RWPE1 (cell line): ENCODE results near the gene GALR1.

Source experiments
- CTCF ChIA-PET: fragments of 350-600 bp; sonication (Branson Sonifier 250); formaldehyde crosslinking; extraction: SDS; loops from one replicate; lab custom pipeline; 2021; lab: Yijun Ruan, JAX
- POLR2A ChIA-PET: fragments of 400-600 bp; formaldehyde crosslinking; extraction: SDS; loops from one replicate; lab custom pipeline; 2020; ENCODE audit warnings: antibody characterized with exemption; ENCODE audit not compliant: low non-redundant PET; lab: Yijun Ruan, JAX
- DNase-seq: peaks from one replicate; pipeline ENCODE4 v3.0.0; 2012; ENCODE audit warnings: low spot score
- H3K27ac ChIP-seq: fragments of 450-650 bp; 2 replicates; pipeline ENCODE4 v1.5.1; 2017
- CTCF ChIP-seq: fragments of 450-650 bp; conservative IDR thresholded peaks from 2 replicates; pipeline ENCODE4 v1.5.1; 2017; ENCODE audit warnings: low read depth, mild to moderate bottlenecking

Gene GALR1

DNA sequence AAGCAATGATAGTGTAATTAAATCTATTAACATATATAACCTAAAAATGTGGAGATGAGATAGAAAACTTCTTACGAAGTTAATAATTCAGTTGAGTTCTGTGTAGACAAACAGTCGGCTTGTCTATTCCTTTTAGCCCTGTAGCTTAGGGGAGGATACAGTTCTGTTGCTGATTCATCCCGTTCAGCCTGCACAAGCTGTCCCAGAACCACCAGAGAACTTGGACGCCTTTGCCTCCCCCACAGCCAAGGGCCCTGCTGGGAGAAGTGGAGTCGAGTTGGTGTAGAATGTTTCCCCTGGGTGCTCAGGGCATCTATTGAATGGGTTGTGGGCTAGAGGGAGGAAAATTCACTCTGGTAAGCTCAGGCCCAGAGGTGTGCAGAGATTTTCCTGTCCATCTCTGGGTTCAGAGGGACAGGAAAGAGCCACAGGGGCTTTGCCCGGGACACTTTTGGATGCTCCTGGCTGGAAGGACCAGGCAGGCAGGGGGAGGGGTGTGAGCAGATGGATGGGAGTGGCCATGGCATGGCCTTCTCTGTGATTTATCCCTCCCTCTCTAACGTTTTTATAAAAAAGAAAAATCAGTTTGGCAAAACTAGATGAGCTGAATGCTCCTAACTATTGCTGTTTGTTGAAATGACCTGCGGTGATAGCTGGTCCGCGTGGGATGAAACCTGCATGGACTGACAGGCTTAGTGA is 42.8 kb upstream of the GALR1 start:
- H3K27ac ChIP-seq = no peak overlapping the region
- ChIA-PET POLR2A (no interaction called here), CTCF (interaction anchor here (0.7 kb wide), 1 partner anchor 192 kb away, joined by 3 read pairs; no protein-coding TSS in a partner anchor)

DNA sequence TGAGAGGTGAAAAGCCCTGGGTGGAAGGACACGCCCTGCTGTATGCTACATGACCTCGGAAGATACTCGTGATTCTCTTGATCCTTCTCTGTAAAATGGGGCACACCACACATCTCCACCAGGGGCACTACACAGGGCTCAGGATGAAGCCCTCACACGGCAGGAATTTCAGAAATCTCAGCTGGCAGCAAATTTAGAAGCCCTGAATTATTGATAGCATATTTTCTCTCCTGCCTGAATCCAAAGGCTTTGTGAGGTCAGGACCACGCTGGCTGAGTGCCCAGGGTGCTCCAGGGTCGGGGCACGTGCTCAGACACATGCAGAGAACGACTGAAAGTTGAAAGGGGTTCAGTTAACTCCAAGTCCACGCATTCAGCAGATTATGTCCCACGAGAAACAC is 42.1 kb upstream of the GALR1 start:
- H3K27ac ChIP-seq = no peak overlapping the region
- ChIA-PET POLR2A (no interaction called here), CTCF (no interaction called here)
- peak; percentile 34 for TF ChIP-seq CTCF
- DNase-seq = peak; percentile 20

More for the DNA sequence above, 42.8 kb upstream of the GALR1 start:
- no peak for DNase-seq
- no peak for TF ChIP-seq CTCF

DNA sequence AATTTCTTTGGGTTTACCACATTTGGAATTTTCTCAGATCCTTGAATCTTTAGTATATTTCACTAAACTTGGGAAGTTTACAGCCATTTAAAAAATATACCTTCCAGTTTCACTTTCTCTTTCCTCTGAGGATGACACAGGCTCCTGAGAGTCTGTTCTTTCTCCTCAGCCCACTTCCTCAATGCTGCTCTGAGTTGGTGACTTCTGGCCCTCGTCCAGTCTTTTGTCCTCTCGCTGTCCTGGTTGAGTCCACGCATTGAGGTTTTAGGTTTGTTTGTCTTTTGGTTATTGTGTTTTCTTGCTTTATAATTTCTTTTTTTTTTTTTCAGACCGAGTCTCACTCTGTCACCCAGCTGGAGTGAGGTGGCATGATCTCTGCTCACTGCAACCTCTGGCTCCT is 40.7 kb upstream of the GALR1 start:
- no peak overlapping the region for H3K27ac ChIP-seq
- TF ChIP-seq CTCF = no peak
- POLR2A ChIA-PET = no interaction called here
- CTCF ChIA-PET = no interaction called here
- DNase-seq = peak; percentile 19

GRCh38 chr18:77209587-77209986 is 40.1 kb upstream of the GALR1 start:
- no peak for TF ChIP-seq CTCF
- no peak overlapping the region for H3K27ac ChIP-seq
- DNase-seq = no peak
- POLR2A ChIA-PET = no interaction called here
- CTCF ChIA-PET = no interaction called here

DNA sequence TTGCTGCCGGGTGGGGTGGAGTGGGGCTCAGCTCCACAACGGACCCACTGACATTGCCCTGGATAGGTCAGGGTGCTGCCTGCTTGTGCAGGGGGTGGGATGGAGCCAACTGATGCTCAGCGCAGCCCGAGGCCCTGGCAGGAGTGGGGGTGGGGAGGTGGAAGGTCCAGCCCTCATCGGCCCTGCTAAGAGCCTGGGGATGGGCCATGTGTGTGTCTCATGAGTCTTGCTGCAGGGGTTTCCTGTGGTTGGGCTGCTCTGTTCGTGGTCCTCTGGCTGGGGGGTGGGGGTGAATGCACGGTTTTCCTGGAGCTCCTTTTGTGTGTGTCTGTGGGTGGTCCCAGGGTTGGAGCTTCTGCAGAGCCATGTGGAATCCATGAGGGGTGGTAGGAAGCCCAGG is 39.4 kb upstream of the GALR1 start:
- POLR2A ChIA-PET = no interaction called here

DNA sequence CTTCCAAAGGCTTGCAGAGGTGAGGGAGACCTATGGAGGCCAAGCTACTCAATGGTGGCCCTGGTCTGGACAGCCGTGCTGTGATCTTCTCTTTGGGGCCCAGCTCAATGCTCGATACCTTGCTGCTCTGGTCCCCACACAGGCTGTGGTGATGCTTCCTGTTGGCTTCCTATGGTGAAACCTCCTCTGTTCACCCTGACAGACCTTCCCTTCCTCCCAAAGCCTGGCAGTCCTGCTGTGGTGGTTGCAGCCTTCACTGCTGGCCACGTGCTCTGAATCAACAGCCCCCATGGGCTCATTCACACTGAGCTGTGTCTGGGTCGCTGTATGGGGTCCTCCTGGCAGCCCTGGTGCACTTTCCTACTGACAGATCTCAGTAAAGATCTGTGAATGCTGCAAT is 31.0 kb upstream of the GALR1 start:
- no peak for DNase-seq
- no peak for TF ChIP-seq CTCF
- no peak overlapping the region for H3K27ac ChIP-seq
- ChIA-PET POLR2A (no interaction called here), CTCF (interaction anchor here (0.5 kb wide), 1 partner anchor 1189 kb away, joined by 3 read pairs; no protein-coding TSS in a partner anchor)

More for the DNA sequence above, 39.4 kb upstream of the GALR1 start:
- TF ChIP-seq CTCF = no peak
- no peak overlapping the region for H3K27ac ChIP-seq
- CTCF ChIA-PET = no interaction called here
- DNase-seq = no peak
